Measurements from ENCODE around the gene FGD6.

The FGD6 gene

GRCh38 chr12:95088379-95088778 lies 128.9 kb downstream of the FGD6 start:
- no peak for DNase-seq (ENCODE audit: extremely low spot score)
- CTCF ChIA-PET, result no interaction called here
- TF ChIP-seq FOXA1 (IDR thresholded peaks at IDR 0.05) (no peak), FOXM1 (IDR thresholded peaks at IDR 0.05; ENCODE audit: borderline replicate concordance) (no peak), SUZ12 (IDR thresholded peaks at IDR 0.05) (no peak), HDGF (IDR thresholded peaks at IDR 0.05; ENCODE audit: borderline replicate concordance) (no peak)
- POLR2A ChIA-PET, result no interaction called here

- TF ChIP-seq ELF4 (IDR thresholded peaks at IDR 0.05) (no peak), ZNF384 (IDR thresholded peaks at IDR 0.05) (no peak), FOXM1 (IDR thresholded peaks at IDR 0.05; ENCODE audit: borderline replicate concordance) (no peak), SP1 (IDR thresholded peaks at IDR 0.05) (no peak), L3MBTL2 (conservative IDR thresholded peaks at IDR 0.05) (no peak), HDGF (IDR thresholded peaks at IDR 0.05; ENCODE audit: borderline replicate concordance) (no peak), TARDBP (IDR thresholded peaks at IDR 0.05) (no peak), ARNT (IDR thresholded peaks at IDR 0.05) (no peak), LEF1 (IDR thresholded peaks at IDR 0.05; ENCODE audit: borderline replicate concordance) (no peak), FOXK2 (IDR thresholded peaks at IDR 0.05) (no peak)
- POLR2A ChIA-PET, result interaction anchor here (2.1 kb wide), 1 partner anchor 12 kb away, joined by 10 read pairs; the partner anchor contains the start of gene NR2C1
- CTCF ChIA-PET, result no interaction called here
- DNase-seq (ENCODE audit: extremely low spot score), result no peak
Observed at GRCh38 chr12:95085612-95086011, 131.7 kb downstream of the FGD6 start.

- peak; percentile 13 for DNase-seq (ENCODE audit: extremely low spot score)
- POLR2A ChIA-PET, result interaction anchor here (1.1 to 2.1 kb wide), 2 partner anchors 11 to 80 kb away, joined by 3 to 10 read pairs; partner anchors contain the start of genes NDUFA12 and NR2C1
- CTCF ChIA-PET, result interaction anchor here (0.6 to 1.0 kb wide), 3 partner anchors 11 to 229 kb away, joined by 3 to 6 read pairs (median 4); partner anchors contain the start of gene NR2C1
Observed at GRCh38 chr12:95083938-95084337, 133.3 kb downstream of the FGD6 start.

GRCh38 chr12:95083471-95083870 lies 133.8 kb downstream of the FGD6 start:
- CTCF ChIA-PET, result interaction anchor here (0.6 to 0.9 kb wide), 2 partner anchors 10 to 229 kb away, joined by 3 to 6 read pairs; partner anchors contain the start of gene NR2C1
- TF ChIP-seq FOXA1 (IDR thresholded peaks at IDR 0.05) (no peak), TARDBP (IDR thresholded peaks at IDR 0.05) (no peak), ZNF384 (IDR thresholded peaks at IDR 0.05) (no peak), HDGF (IDR thresholded peaks at IDR 0.05; ENCODE audit: borderline replicate concordance) (no peak), SP1 (IDR thresholded peaks at IDR 0.05) (no peak), LEF1 (IDR thresholded peaks at IDR 0.05; ENCODE audit: borderline replicate concordance) (no peak), PKNOX1 (IDR thresholded peaks at IDR 0.05) (no peak), NFRKB (IDR thresholded peaks at IDR 0.05) (no peak), L3MBTL2 (conservative IDR thresholded peaks at IDR 0.05) (no peak), FOXK2 (IDR thresholded peaks at IDR 0.05) (no peak), FOXM1 (IDR thresholded peaks at IDR 0.05; ENCODE audit: borderline replicate concordance) (no peak), ELF4 (IDR thresholded peaks at IDR 0.05) (no peak), CTBP1 (IDR thresholded peaks at IDR 0.05; ENCODE audit: borderline replicate concordance) (no peak), BHLHE40 (IDR thresholded peaks at IDR 0.05; ENCODE audit: borderline replicate concordance) (no peak), ARNT (IDR thresholded peaks at IDR 0.05) (no peak), SUZ12 (IDR thresholded peaks at IDR 0.05) (no peak)
- DNase-seq (ENCODE audit: extremely low spot score), result no peak
- POLR2A ChIA-PET, result interaction anchor here (0.7 to 1.1 kb wide), 2 partner anchors 80 to 134 kb away, joined by 3 read pairs; partner anchors contain the start of genes FGD6, NDUFA12 and VEZT

More at GRCh38 chr12:95083938-95084337, 133.3 kb downstream of the FGD6 start:
- TF ChIP-seq L3MBTL2 (conservative IDR thresholded peaks at IDR 0.05) (no peak), ZNF384 (IDR thresholded peaks at IDR 0.05) (no peak), FOXK2 (IDR thresholded peaks at IDR 0.05) (no peak), SUZ12 (IDR thresholded peaks at IDR 0.05) (no peak), LEF1 (IDR thresholded peaks at IDR 0.05; ENCODE audit: borderline replicate concordance) (no peak), ELF4 (IDR thresholded peaks at IDR 0.05) (no peak)

GRCh38 chr12:95077341-95077740 lies 139.9 kb downstream of the FGD6 start:
- ChIA-PET CTCF (no interaction called here), POLR2A (no interaction called here)
- TF ChIP-seq FOXA1 (IDR thresholded peaks at IDR 0.05), result no peak
- TF ChIP-seq FOXK2 (IDR thresholded peaks at IDR 0.05), result no peak
- TF ChIP-seq ZNF384 (IDR thresholded peaks at IDR 0.05), result no peak
- TF ChIP-seq ELF4 (IDR thresholded peaks at IDR 0.05), result no peak
- TF ChIP-seq CTBP1 (IDR thresholded peaks at IDR 0.05; ENCODE audit: borderline replicate concordance), result no peak
- TF ChIP-seq SUZ12 (IDR thresholded peaks at IDR 0.05), result no peak
- no peak for TF ChIP-seq L3MBTL2 (conservative IDR thresholded peaks at IDR 0.05)
- TF ChIP-seq SP1 (IDR thresholded peaks at IDR 0.05), result no peak
- no peak for TF ChIP-seq HDGF (IDR thresholded peaks at IDR 0.05; ENCODE audit: borderline replicate concordance)
- TF ChIP-seq PKNOX1 (IDR thresholded peaks at IDR 0.05), result no peak
- TF ChIP-seq FOXM1 (IDR thresholded peaks at IDR 0.05; ENCODE audit: borderline replicate concordance), result no peak
- TF ChIP-seq ARNT (IDR thresholded peaks at IDR 0.05), result no peak
- no peak for TF ChIP-seq LEF1 (IDR thresholded peaks at IDR 0.05; ENCODE audit: borderline replicate concordance)
- TF ChIP-seq BHLHE40 (IDR thresholded peaks at IDR 0.05; ENCODE audit: borderline replicate concordance), result no peak
- no peak for TF ChIP-seq NFRKB (IDR thresholded peaks at IDR 0.05)
- no peak for TF ChIP-seq TARDBP (IDR thresholded peaks at IDR 0.05)
- no peak for DNase-seq (ENCODE audit: extremely low spot score)

- POLR2A ChIA-PET, result no interaction called here
- CTCF ChIA-PET, result no interaction called here
- TF ChIP-seq PKNOX1 (IDR thresholded peaks at IDR 0.05) (no peak), FOXK2 (IDR thresholded peaks at IDR 0.05) (no peak), FOXA1 (IDR thresholded peaks at IDR 0.05) (no peak), FOXM1 (IDR thresholded peaks at IDR 0.05; ENCODE audit: borderline replicate concordance) (no peak), SP1 (IDR thresholded peaks at IDR 0.05) (no peak), ELF4 (IDR thresholded peaks at IDR 0.05) (no peak), CTBP1 (IDR thresholded peaks at IDR 0.05; ENCODE audit: borderline replicate concordance) (no peak), NFRKB (IDR thresholded peaks at IDR 0.05) (no peak), SUZ12 (IDR thresholded peaks at IDR 0.05) (no peak)
- DNase-seq (ENCODE audit: extremely low spot score), result no peak
Observed at GRCh38 chr12:95074766-95075165, 142.5 kb downstream of the FGD6 start.
